CD4-positive, alpha-beta T cell (primary cell): ENCODE data around the gene PPP1R14B. TPM values are rescaled to one million over a fixed set of nuclear protein-coding genes. Genes with fewer than 3 reads are reported as not detected.

Experiments used
- ATAC-seq: fragments of 200-7000 bp; cut with Tn5 transposase; one replicate; pipeline ENCODE4 v1.10.0; 2022; ENCODE audit warnings: mild to moderate bottlenecking; ENCODE audit not compliant: poor library complexity
- CTCF ChIA-PET: fragments of 350-600 bp; sonication (Branson Sonifier 250); formaldehyde crosslinking; loops from one replicate; lab custom pipeline; 2021; ENCODE audit warnings: antibody characterized with exemption, inconsistent platforms; lab: Charles Lee
- POLR2A ChIA-PET: fragments of 350-600 bp; sonication (Branson Sonifier 250); formaldehyde crosslinking; loops from one replicate; lab custom pipeline; 2021; ENCODE audit warnings: antibody characterized with exemption, inconsistent platforms; lab: Charles Lee
- DNase-seq, 14 experiments: peaks; one replicate each; pipeline ENCODE4 v3.0.0-alpha.2; 2013 to 2020; ENCODE audit warnings: mixed read lengths in 2 of 14
- H3K27ac ChIP-seq, 2 donors: one replicate each; pipeline versions ENCODE4 v1.5.1 to v1.7.0; 2013; ENCODE audit warnings: low read length in 2 of 2, low read depth in 1 of 2, mild to moderate bottlenecking in 1 of 2
- H3K27me3 ChIP-seq, 2 experiments: 1 replicate in 1 of 2; 2 replicates in 1 of 2; pipeline versions ENCODE4 v1.6.1 to v1.7.0; 2013; ENCODE audit warnings: low read length in 2 of 2, control low read depth in 1 of 2, mild to moderate bottlenecking in 1 of 2, moderate library complexity in 1 of 2; ENCODE audit not compliant: insufficient read depth in 2 of 2, control insufficient read depth in 1 of 2
- H3K36me3 ChIP-seq: one replicate; pipeline ENCODE4 v1.6.1; 2013; ENCODE audit warnings: low read length, control low read depth; ENCODE audit not compliant: insufficient read depth
- H3K4me1 ChIP-seq: one replicate; pipeline ENCODE4 v1.6.1; 2013; ENCODE audit warnings: low read length, control low read depth; ENCODE audit not compliant: insufficient read depth
- H3K4me3 ChIP-seq: one replicate; pipeline ENCODE4 v1.5.1; 2013; ENCODE audit warnings: mild to moderate bottlenecking, low read length, moderate library complexity
- H3K9me3 ChIP-seq, 2 experiments: 1 replicate in 1 of 2; 2 replicates in 1 of 2; pipeline versions ENCODE4 v1.6.1 to v1.7.0; 2013; ENCODE audit warnings: low read length in 2 of 2, mild to moderate bottlenecking in 2 of 2, control low read depth in 1 of 2, moderate library complexity in 1 of 2; ENCODE audit not compliant: control insufficient read depth in 1 of 2, insufficient read depth in 1 of 2
- H3K27ac Mint-ChIP-seq: one replicate; pipeline ENCODE4 v1.8.0; 2020; ENCODE audit warnings: mixed read lengths
- H3K27me3 Mint-ChIP-seq: one replicate; pipeline ENCODE4 v1.8.0; 2021; ENCODE audit warnings: mixed read lengths
- H3K36me3 Mint-ChIP-seq: one replicate; pipeline ENCODE4 v1.8.0; 2021; ENCODE audit warnings: low read depth, mixed read lengths
- H3K4me1 Mint-ChIP-seq: one replicate; pipeline ENCODE4 v1.8.0; 2021; ENCODE audit warnings: low read depth, mixed read lengths
- H3K4me3 Mint-ChIP-seq: one replicate; pipeline ENCODE4 v1.8.0; 2020; ENCODE audit warnings: mild to moderate bottlenecking, mixed read lengths
- H3K9me3 Mint-ChIP-seq: one replicate; pipeline ENCODE4 v1.8.0; 2020; ENCODE audit warnings: mixed read lengths
- intact Hi-C, 2 experiments: fragments of 100-400 bp; cut with DNase I in 1 of 2; cut with micrococcal nuclease in 1 of 2; formaldehyde crosslinking; loops; one replicate each; pipeline versions ENCODE4 v1.15.1 to v1.9.0; 2023 to 2025; cut with DNase I, micrococcal nuclease
- total RNA-seq, 174 experiments: library from RNA in 2 of 174; stranded (reverse) in 2 of 174; gene quantifications; one replicate each; pipeline ENCODE4 v1.2.3 and lab custom pipeline; 2021 to 2026
- TF ChIP-seq, protein P1 (sequence below): fragments of 200-600 bp; IDR thresholded peaks from one replicate; pipeline ENCODE4 v1.8.0; 2022; ENCODE audit warnings: antibody characterized with exemption, mild to moderate bottlenecking

The PPP1R14B gene
- total RNA-seq, 2 experiments from 2014 or later: 17.1 to 21.0 TPM

DNA sequence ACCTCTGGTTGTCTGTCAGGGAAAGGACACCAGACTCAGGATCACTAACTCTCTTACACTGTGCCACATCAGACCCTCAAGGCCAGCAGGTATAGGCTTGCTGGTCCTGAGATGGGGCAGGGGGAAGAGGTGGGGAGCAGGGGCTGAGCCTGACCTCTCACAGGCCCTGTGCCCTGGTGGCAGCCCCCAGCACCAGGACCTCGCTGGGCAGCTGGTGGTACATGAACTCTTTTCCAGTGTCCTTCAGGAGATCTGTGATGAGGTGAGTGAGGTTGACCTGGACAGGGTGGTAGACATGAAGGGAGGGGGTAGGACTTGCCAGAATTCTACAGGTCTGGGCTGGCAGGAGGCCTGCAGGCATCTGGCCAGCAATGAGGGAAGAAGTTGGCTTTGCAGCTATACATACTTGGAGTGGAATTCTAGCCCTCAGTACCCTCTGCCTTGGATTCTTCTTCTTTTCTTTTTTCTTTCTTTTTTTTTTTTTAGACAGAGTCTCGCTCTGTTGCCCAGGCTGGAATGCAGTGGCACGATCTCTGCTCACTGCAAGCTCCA lies 19.3 kb downstream of the PPP1R14B start:
- DNase-seq (no peak), ATAC-seq (no peak)
- Mint-ChIP-seq H3K36me3 (no peaks in the 10 kb centered on the region), H3K9me3 (no peaks in the 10 kb centered on the region), H3K27me3 (no peaks in the 10 kb centered on the region), H3K27ac (peak overlapping the region; percentile 80), H3K4me3 (peak overlapping the region; percentile 97), H3K4me1 (peaks cover 50% of the 10 kb centered on the region)
- no peaks in the 10 kb centered on the region for H3K9me3 ChIP-seq
- ChIA-PET POLR2A (interaction anchor here (1.4 to 6.3 kb wide), 7 partner anchors 9 to 74 kb away, joined by 6 to 116 read pairs (median 22); partner anchors contain the start of genes FERMT3, FKBP2, PPP1R14B and STIP1), CTCF (interaction anchor here (1.2 to 3.4 kb wide), 4 partner anchors 9 to 24 kb away, joined by 3 to 15 read pairs (median 6); partner anchors contain the start of genes FERMT3 and PLCB3)
- no peaks in the 10 kb centered on the region for H3K27me3 ChIP-seq
- TF ChIP-seq, protein P1, sequence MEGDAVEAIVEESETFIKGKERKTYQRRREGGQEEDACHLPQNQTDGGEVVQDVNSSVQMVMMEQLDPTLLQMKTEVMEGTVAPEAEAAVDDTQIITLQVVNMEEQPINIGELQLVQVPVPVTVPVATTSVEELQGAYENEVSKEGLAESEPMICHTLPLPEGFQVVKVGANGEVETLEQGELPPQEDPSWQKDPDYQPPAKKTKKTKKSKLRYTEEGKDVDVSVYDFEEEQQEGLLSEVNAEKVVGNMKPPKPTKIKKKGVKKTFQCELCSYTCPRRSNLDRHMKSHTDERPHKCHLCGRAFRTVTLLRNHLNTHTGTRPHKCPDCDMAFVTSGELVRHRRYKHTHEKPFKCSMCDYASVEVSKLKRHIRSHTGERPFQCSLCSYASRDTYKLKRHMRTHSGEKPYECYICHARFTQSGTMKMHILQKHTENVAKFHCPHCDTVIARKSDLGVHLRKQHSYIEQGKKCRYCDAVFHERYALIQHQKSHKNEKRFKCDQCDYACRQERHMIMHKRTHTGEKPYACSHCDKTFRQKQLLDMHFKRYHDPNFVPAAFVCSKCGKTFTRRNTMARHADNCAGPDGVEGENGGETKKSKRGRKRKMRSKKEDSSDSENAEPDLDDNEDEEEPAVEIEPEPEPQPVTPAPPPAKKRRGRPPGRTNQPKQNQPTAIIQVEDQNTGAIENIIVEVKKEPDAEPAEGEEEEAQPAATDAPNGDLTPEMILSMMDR: no peak
- peak overlapping the region; percentile 77 to 87 for H3K27ac ChIP-seq
- peaks cover 73% of the 10 kb centered on the region for H3K4me1 ChIP-seq
- peaks cover 16% of the 10 kb centered on the region for H3K36me3 ChIP-seq
- intact Hi-C loops: loop anchor here in 1 of 2 experiments (2.0 kb wide), 1 partner anchor 13 kb away; the partner anchor contains the start of gene FKBP2
- H3K4me3 ChIP-seq: peak overlapping the region; percentile 99

DNA sequence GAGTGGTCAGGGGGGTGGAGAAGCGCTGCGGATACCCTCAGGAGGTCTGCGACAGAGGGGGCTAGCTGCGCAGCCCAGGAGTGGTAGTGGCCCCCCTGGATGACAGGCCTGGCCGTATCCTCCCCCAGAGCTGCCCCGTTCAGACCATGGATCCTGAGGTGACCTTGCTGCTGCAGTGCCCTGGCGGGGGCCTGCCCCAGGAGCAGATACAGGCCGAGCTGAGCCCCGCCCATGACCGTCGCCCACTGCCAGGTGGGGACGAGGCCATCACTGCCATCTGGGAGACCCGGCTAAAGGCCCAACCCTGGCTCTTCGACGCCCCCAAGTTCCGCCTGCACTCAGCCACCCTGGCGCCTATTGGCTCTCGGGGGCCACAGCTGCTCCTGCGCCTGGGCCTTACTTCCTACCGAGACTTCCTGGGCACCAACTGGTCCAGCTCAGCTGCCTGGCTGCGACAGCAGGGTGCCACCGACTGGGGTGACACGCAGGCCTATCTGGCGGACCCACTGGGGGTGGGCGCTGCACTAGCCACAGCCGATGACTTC lies 20.2 kb downstream of the PPP1R14B start:
- H3K4me1 ChIP-seq: peaks cover 64% of the 10 kb centered on the region

More for the DNA sequence above, 20.2 kb downstream of the PPP1R14B start:
- Mint-ChIP-seq H3K4me1 (peaks cover 42% of the 10 kb centered on the region), H3K36me3 (no peaks in the 10 kb centered on the region), H3K9me3 (no peaks in the 10 kb centered on the region), H3K4me3 (peak overlapping the region; percentile 97), H3K27me3 (no peaks in the 10 kb centered on the region), H3K27ac (peak overlapping the region; percentile 80)
- H3K27me3 ChIP-seq: no peaks in the 10 kb centered on the region
- peak overlapping the region; percentile 77 to 87 for H3K27ac ChIP-seq
- peak in 11 of 14 experiments; percentile 27 to 77 (median 51) for DNase-seq
- ChIA-PET POLR2A (interaction anchor here (1.0 to 6.3 kb wide), 17 partner anchors 9 to 1394 kb away, joined by 3 to 116 read pairs (median 7); partner anchors contain the start of genes BAD, CCDC88B, FERMT3 and FKBP2), CTCF (interaction anchor here (0.9 to 3.4 kb wide), 10 partner anchors 10 to 78 kb away, joined by 3 to 15 read pairs (median 4); partner anchors contain the start of genes ESRRA, FERMT3, PLCB3 and PPP1R14B)
- peaks cover 20% of the 10 kb centered on the region for H3K36me3 ChIP-seq
- H3K4me3 ChIP-seq: peak overlapping the region; percentile 99
- TF ChIP-seq, protein P1: no peak
- ATAC-seq: peak; percentile 18
- no peaks in the 10 kb centered on the region for H3K9me3 ChIP-seq
- intact Hi-C loops: loop anchor here (1.0 to 2.0 kb wide), 3 partner anchors 14 to 40 kb away; partner anchors contain the start of genes FERMT3 (in 1 of the 2), FKBP2 (in 1 of the 2) and STIP1 (in 1 of the 2)
